GM18909 (cell line): Measurements from ENCODE around the gene NOS3.
"Not testable (repeated sequence)": the region's sequence is repeated elsewhere in the genome, so short reads cannot be mapped to it uniquely, and the experiment has no call there.

Source experiments
- ATAC-seq: cut with Tn5 transposase; IDR thresholded peaks from one replicate; pipeline ENCODE4 v1.9.1; 2021; ENCODE audit warnings: mild to moderate bottlenecking; ENCODE audit not compliant: unreplicated experiment, poor library complexity

Gene NOS3

DNA sequence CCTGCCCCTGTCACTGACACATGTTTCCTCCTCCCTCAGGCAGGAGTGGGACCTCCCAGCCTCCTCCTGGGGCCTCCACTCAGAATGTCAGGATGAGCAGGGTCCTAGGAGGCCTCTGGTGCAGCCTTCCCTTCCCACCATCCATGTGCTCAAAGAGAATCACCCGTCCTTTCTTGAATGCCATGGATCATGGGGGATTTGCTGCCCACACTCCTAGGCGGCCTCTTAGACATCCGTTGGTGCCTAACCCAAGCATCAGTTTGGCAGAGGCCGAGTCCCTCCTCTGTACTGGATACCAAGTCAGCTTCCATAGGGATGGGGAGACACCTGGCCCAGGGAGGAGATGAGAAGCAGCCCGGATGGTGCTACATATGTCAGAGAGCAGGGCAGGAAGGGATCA, 7.0 kb downstream of the NOS3 start:
- no peak for ATAC-seq

DNA sequence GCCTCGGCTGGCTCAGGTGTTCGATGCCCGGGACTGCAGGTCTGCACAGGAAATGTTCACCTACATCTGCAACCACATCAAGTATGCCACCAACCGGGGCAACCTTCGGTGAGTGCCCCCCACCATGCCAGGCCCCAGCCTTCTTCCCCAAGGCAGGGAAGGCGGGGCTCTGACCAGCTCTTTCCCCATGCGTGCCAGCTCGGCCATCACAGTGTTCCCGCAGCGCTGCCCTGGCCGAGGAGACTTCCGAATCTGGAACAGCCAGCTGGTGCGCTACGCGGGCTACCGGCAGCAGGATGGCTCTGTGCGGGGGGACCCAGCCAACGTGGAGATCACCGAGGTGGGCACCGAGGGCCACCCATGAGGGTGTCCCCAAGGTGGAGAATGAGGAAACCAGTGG, 7.5 kb downstream of the NOS3 start:
- no peak for ATAC-seq

DNA sequence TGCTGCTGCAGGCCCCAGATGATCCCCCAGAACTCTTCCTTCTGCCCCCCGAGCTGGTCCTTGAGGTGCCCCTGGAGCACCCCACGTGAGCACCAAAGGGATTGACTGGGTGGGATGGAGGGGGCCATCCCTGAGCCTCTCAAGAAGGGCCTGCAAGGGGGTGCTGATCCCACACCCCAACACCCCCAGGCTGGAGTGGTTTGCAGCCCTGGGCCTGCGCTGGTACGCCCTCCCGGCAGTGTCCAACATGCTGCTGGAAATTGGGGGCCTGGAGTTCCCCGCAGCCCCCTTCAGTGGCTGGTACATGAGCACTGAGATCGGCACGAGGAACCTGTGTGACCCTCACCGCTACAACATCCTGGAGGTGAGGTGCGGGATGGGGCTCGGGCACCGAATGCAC, 8.2 kb downstream of the NOS3 start:
- no peak for ATAC-seq

DNA sequence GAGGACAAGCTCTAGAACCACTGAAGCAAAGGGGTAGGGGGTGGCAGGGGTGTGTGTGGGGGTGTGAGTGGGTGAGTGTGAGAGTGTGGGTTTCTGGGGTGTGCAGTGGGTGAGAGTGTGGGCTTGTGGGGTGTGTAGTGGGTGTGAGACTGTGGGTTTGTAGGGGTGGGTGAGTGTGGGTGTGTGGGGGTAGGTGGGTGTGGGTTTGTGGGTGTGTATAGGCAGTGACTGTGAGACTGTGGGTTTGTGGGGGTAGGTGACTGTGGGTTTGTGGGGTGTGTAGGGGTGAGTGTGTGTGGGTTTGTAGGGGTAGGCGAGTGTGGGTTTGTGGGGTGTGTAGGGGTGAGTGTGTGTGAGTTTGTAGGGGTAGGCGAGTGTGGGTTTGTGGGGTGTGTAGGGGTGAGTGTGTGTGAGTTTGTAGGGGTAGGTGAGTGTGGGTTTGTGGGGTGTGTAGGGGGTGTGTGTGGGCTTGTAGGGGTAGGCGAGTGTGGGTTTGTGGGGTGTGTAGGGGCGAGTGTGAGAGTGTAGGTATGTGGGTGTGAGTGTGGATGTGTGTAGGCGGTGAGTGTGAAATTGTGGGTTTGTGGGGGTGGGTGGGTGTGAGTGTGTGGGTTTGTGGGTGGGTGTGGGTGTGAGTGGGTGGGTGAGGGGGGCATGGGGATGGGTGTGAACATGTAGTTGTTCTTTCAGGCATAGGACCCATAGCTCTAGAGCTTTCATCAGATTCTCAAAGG, 8.8 kb downstream of the NOS3 start:
- ATAC-seq: no peak

DNA sequence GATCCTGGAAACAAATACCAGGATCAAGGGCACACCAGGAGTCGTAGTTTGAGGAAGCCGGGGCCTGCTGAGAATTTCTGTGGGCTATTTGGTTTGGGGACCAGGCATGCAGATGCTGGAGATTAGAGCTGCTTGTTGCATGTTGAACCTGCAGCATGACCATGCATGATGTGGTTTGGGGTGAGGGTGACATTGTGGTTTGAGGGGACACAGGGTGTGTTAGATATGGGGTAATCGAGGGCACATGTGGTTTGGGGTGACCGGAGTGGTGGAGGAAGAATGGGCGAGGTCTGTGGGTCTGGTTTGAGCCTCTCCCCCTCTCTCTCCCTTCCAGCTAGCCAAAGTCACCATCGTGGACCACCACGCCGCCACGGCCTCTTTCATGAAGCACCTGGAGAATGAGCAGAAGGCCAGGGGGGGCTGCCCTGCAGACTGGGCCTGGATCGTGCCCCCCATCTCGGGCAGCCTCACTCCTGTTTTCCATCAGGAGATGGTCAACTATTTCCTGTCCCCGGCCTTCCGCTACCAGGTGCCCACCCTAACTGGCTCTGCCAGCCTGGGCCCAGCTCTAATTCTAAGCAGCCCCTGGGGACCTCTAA, 10.2 kb downstream of the NOS3 start:
- no peak for ATAC-seq

DNA sequence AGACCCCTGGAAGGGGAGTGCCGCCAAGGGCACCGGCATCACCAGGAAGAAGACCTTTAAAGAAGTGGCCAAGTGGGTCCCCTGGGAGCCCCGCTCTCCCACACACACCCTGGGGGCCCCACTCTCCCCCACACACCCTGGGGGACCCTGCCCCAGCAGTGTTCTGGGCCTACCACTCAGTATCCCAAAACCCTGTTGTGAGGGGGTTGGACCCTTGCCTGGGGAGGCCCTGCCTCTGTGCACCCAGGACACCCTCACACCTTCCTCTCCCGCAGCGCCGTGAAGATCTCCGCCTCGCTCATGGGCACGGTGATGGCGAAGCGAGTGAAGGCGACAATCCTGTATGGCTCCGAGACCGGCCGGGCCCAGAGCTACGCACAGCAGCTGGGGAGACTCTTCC, 10.7 kb downstream of the NOS3 start:
- no peak for ATAC-seq

DNA sequence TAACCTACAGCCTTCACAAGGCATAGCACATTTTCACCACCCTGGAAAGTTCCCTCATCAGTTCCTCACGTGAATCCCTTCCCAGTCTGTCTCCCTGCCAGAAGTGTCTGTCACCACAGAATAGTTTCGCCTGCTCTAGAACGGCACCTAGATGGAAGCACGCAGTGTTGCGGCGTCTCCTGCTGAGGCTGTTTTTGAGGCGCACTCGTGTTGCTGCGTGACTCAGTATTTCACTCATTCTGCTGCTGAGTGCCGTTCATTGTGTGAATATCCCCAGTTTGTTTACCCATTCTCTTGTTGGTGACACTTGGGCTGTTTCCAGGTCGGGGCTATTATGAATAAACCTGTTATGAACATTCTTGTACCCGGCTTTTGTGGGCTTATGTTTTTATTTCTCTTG, 12.8 kb downstream of the NOS3 start:
- ATAC-seq: no peak

DNA sequence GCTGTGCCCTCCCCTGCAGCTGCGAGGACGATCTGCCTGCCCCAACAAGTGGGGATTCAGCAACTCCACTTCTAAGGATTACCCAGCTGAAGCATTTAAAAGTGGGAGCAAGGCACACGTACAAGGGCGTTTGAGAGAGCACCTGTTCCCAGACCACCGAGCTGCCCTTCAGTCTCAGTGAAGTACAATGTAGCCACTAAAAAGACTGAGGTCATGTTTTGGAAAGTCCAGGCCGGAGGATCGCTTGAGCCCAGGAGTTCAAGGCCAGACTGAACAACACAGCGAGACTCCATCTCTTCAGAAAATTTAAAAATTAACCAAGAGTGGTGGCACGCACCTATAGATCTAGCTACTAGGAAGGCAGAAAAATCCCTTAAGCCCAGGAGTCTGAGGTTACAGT, 14.7 kb downstream of the NOS3 start:
- ATAC-seq: no peak

DNA sequence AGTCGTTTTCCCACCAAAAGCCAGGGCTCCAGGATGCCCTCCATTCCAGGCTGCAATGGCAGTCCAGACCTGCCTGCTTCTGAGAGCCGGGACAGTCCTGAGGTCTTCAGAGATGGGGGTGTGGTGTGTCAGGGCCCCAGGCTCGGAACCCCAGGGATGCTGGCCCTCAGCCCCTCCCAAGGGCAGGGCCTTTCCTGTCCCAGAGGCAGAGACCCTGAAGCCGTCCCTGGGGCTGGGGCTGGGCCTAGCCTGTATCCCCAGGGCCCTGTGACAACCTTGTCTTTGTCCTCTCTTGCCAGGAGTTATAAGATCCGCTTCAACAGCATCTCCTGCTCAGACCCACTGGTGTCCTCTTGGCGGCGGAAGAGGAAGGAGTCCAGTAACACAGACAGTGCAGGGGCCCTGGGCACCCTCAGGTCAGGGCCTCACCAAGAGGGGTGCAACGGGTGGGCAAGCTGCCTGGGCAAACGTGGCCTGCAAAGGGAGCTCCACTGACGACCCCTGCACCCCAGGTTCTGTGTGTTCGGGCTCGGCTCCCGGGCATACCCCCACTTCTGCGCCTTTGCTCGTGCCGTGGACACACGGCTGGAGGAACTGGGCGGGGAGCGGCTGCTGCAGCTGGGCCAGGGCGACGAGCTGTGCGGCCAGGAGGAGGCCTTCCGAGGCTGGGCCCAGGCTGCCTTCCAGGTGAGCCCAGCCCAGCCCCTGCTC, 15.9 kb downstream of the NOS3 start:
- no peak for ATAC-seq

DNA sequence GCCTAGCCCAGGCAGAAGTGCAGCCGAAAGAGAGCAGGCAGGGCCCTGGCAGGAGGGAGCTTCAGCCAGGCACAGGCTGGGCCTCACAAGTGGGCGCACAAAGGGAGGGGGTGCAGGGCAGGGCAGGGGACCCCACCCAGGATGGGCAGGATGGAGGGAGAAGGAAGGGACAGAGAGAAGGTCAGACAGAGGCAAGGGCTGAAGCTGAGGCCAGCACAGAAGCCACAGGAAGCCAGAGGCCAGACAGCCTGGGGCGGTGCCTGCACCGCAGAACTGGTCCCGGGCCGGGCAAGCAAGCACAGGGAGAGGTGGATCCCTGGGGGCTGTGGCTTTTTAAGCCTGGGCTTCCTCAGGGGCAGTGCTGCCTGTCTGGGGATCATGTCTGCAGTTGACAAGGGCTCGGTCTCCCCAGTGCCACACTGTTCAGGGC, 16.7 kb downstream of the NOS3 start:
- no peak for ATAC-seq

DNA sequence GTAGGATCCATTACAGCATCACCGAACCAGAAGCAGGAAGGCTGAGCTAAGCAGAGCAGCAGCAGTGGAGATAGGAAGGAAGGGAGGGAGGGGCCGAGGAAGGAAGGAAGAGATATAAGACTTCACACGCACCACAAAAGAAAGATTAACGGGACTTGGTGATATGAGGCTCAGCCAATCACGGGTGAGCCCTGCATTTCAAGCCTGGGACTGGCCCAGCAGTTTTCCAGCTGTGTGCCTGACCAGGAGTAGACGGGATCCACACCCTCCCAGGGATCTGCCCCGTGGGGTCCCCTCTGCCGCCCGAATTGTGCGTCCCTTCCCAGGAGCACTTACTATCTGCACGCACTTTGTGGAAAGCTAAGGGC, 17.3 kb downstream of the NOS3 start:
- no peak for ATAC-seq

DNA sequence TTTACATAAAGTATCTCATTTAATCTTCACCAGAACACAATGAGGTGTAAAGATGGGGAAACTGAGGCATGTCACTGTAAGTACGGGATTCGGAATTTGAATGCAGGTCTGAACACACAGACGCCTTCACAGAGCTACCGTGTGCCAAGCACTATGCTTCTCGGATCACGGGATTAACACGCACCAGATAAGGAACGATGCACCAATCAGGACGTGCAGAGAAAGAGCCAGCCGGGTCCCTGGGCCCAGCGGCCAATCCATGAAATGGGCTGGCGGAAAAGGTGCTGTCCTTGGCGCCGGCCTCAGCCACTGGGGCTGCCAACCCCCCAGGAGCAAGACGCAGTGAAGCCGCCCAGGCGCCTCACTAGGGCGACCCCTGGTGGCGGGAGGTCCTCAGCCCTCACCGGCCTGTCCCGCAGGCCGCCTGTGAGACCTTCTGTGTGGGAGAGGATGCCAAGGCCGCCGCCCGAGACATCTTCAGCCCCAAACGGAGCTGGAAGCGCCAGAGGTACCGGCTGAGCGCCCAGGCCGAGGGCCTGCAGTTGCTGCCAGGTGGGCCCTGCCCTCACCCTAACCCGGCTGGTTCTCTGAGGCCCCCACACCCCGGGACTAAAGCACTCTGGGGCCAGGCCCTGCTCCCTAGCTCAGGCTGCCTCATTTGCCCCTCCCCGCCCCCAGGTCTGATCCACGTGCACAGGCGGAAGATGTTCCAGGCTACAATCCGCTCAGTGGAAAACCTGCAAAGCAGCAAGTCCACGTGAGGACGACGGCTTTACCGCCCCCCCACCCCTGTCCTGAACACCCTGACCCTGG, 17.9 kb downstream of the NOS3 start:
- peak; percentile 51 for ATAC-seq

DNA sequence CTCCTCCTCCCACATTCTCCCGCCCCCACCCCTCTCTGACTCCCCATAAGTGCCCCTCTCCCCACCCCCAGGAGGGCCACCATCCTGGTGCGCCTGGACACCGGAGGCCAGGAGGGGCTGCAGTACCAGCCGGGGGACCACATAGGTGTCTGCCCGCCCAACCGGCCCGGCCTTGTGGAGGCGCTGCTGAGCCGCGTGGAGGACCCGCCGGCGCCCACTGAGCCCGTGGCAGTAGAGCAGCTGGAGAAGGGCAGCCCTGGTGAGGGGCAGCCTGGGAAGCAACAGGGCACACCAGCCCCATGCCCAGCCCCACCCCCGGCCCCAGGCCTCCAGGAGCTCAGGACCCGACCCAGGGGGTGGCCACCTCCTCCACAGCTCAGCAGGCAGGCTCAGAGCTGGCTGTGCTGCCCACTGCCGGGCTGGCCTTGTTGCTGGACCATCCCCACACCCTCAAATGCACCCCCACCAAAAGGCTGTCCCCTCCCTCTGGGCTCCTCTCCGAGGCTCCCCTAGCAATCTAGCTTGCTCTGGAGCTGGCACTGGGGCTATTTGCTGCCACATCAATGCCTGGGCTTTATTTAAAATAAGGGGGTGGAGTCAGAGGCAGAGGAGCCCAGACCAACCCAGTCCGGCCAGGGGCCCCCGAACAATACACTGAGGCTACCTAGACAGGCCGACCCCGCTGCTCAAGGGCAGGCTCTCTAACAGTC, 18.7 kb downstream of the NOS3 start:
- no peak for ATAC-seq

DNA sequence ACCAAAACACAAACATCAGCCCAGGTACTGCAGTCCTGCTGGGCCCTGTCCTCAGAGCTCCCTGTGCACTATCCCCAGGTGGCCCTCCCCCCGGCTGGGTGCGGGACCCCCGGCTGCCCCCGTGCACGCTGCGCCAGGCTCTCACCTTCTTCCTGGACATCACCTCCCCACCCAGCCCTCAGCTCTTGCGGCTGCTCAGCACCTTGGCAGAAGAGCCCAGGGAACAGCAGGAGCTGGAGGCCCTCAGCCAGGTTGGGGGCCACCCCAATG, 19.2 kb downstream of the NOS3 start:
- ATAC-seq: no peak

DNA sequence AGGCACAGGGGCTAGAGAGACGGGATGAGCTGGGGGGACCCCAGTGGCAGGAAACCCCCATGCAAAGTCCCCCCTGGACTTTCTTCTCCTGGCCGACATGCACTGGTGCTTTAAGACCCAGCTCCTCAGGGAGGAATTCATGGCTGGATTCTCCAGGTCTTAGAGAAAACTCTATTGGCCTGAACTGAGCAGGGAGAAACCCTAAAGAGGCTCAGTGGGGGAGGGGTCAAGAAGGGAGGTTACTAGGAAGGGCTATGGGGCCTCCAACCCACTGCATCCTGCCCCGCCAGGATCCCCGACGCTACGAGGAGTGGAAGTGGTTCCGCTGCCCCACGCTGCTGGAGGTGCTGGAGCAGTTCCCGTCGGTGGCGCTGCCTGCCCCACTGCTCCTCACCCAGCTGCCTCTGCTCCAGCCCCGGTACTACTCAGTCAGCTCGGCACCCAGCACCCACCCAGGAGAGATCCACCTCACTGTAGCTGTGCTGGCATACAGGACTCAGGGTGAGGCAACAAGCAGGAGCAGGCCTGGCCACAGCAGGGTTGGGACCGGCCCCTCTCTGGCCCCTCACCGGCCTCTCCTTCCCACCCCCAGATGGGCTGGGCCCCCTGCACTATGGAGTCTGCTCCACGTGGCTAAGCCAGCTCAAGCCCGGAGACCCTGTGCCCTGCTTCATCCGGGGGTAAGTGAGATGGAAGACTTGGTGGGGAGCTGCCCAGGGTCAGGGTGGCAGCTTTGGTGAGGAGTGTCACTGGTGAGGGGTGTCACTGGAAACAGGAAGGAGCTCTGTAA, 19.7 kb downstream of the NOS3 start:
- no peak for ATAC-seq

DNA sequence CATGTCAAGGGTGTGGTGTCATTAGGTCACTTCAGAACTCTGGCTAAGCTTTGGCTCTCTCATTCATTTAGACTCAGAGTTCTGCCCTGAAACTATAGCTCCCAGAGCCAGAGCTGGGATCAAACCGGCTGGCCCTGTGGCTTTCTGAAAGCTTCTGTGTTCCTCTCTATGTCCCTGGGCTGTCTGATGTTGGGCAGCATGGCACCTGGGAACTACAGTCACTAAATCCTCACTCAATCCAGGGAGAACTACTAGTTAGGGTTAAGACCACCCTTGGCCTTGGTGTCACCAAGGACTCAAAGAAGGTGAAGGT, 20.2 kb downstream of the NOS3 start:
- ATAC-seq: no peak

DNA sequence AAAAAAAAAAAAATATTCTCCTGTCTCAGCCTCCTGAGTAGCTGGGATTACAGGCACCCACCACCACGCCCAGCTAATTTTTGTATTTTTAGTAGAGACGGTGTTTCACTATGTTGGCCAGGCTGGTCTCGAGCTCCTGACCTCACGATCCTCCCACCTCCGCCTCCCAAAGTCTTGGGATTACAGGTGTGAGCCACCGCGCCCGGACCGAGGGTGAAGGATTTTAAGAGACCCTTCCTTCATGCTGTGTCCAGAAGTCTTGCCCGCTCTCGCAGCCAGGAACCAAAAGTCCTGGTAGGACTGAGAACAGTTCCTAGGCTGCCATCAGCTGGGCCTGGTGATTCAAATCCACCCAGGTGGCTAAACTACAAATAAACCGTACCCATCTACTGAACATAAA, 20.8 kb downstream of the NOS3 start:
- ATAC-seq: not testable (repeated sequence)

DNA sequence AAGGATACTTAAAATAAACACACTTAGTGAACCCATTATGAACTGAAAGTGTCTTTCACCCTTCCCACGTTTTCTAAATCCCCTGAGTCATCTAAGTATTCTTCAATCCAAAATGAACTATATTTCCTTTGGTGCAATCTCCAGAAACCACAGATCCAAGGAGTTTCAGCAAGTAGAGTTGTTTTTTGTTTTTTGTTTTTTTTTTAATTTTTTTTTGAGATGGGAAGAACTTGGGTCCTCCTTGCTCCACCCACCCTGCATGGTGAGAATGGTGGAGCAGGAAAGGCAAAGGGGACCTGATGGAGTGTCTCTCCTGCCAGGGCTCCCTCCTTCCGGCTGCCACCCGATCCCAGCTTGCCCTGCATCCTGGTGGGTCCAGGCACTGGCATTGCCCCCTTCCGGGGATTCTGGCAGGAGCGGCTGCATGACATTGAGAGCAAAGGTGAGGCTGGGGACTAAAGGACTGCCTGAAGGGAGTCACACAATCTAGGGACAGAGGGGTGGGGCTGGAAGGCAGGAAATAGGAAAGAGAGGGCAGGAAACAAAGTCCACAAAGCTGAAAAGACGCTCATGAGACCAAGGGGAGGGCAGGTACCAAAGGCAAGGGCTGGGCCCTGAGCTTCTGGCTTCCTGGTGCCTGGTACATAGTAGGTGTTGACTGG, 21.3 kb downstream of the NOS3 start:
- ATAC-seq: no peak

DNA sequence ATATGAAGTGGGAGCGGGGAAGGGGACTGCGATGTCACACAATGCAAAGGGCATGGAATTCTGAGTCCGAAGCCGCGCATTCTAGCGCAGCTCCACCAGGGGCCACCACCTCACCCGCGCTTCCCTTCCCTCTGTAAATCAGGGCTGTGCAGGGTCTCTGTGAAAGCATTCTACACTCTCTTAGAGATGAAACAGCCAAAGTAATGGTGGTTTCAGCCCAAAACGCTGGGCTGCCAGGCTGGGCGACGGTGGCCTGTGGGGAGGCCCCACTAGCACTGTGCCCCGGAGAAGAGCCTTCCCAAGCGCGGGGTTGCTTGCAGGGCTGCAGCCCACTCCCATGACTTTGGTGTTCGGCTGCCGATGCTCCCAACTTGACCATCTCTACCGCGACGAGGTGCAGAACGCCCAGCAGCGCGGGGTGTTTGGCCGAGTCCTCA, 22.1 kb downstream of the NOS3 start:
- no peak for ATAC-seq
